ENCODE data around the gene PCNX1. TPM values are rescaled to one million over a fixed set of nuclear protein-coding genes. Genes with fewer than 3 reads are reported as not detected.

Gene PCNX1
- total RNA-seq, 2 experiments from 2014 or later = 32.7 to 42.6 TPM

DNA sequence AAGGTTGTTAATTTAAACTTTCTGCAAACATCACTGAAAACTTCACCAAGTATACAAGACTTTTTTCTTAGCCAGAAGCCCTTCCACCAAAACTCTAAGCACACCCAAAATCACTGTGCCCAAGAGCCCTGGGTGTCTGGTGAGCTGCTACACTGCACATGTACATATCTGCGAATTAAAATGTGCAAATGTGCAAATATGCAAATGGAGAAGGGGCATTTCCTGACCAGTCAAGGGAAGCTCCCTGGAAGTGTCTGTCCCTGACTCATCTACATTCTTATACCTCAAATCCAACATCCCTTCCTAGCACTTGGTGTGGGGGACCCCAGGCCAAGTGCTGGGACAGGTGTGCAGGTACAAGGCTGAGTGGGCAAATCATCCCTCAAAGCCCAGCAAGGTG lies 123.7 kb downstream of the PCNX1 start:
- Mint-ChIP-seq H3K27ac (no peak overlapping the region), H3K36me3 (ENCODE audit: low read depth) (peaks cover 35% of the 10 kb centered on the region), H3K27me3 (no peaks in the 10 kb centered on the region), H3K4me1 (ENCODE audit: low read depth) (peaks cover 3% of the 10 kb centered on the region), H3K4me3 (no peak overlapping the region), H3K9me3 (no peaks in the 10 kb centered on the region)
- no peak for DNase-seq
- POLR2A ChIA-PET = no interaction called here
- intact Hi-C loops (cut with micrococcal nuclease) = no loop called here
- TF ChIP-seq, protein P1, sequence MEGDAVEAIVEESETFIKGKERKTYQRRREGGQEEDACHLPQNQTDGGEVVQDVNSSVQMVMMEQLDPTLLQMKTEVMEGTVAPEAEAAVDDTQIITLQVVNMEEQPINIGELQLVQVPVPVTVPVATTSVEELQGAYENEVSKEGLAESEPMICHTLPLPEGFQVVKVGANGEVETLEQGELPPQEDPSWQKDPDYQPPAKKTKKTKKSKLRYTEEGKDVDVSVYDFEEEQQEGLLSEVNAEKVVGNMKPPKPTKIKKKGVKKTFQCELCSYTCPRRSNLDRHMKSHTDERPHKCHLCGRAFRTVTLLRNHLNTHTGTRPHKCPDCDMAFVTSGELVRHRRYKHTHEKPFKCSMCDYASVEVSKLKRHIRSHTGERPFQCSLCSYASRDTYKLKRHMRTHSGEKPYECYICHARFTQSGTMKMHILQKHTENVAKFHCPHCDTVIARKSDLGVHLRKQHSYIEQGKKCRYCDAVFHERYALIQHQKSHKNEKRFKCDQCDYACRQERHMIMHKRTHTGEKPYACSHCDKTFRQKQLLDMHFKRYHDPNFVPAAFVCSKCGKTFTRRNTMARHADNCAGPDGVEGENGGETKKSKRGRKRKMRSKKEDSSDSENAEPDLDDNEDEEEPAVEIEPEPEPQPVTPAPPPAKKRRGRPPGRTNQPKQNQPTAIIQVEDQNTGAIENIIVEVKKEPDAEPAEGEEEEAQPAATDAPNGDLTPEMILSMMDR (IDR thresholded peaks at IDR 0.05) = no peak
- ATAC-seq = no peak
- CTCF ChIA-PET = interaction anchor here (0.6 kb wide), 1 partner anchor 8 kb away, joined by 3 read pairs; no protein-coding TSS in a partner anchor

DNA sequence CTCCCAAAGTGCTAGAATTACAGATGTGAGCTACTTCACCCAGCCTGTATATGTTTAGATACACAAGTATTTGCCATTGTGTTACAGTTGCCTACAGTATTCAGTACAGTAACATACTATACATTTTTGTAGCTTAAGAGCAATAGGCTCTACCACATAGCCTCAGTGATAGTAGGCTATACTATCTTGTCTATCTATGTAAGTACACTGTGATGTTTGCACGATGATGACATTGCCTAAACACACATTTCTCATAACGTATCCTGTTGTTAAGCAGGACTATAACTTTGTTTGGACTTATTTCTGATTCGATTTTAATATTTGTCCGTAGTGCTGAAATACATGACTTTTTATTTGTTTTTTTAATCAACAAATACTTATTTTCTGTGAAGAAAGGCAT lies 129.2 kb downstream of the PCNX1 start:
- ChIA-PET CTCF (interaction anchor here (0.7 to 1.4 kb wide), 2 partner anchors 9 to 14 kb away, joined by 3 read pairs; no protein-coding TSS in a partner anchor), POLR2A (interaction anchor here (0.5 kb wide), 1 partner anchor 219 kb away, joined by 3 read pairs; no protein-coding TSS in a partner anchor)
- intact Hi-C loops (cut with micrococcal nuclease) = no loop called here
- Mint-ChIP-seq H3K9me3 (peaks cover 19% of the 10 kb centered on the region), H3K36me3 (ENCODE audit: low read depth) (peaks cover 59% of the 10 kb centered on the region), H3K27ac (no peak overlapping the region), H3K4me3 (no peak overlapping the region), H3K27me3 (no peaks in the 10 kb centered on the region), H3K4me1 (ENCODE audit: low read depth) (no peaks in the 10 kb centered on the region)
- no peak for ATAC-seq
- no peak for DNase-seq
- TF ChIP-seq, protein P1 (IDR thresholded peaks at IDR 0.05) = no peak

DNA sequence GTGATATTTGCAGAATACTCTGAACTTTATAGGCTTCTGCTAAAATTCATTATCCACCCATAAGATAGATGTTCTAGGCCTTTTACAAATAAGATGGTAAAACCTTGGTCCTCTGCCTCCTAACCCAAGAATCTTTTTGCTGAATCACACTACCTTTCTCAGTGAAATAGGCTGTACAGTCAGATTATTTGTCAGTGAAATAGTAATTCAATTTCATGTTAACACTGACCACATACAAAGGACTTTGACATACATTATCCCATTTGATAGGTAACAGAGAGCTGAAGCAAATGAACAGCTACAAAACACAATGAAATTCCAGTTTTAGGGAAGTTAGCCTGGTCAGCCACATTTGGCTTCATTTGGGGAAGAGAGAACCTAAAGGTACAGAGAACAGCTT lies 141.1 kb downstream of the PCNX1 start:
- no peaks in the 10 kb centered on the region for H3K9me3 Mint-ChIP-seq
- peaks cover 42% of the 10 kb centered on the region for H3K36me3 Mint-ChIP-seq (ENCODE audit: low read depth)
- H3K27me3 Mint-ChIP-seq = no peaks in the 10 kb centered on the region
- CTCF ChIA-PET = interaction anchor here (0.8 to 1.6 kb wide), 3 partner anchors 9 to 56 kb away, joined by 3 to 4 read pairs (median 3); no protein-coding TSS in a partner anchor
- TF ChIP-seq, protein P1 (IDR thresholded peaks at IDR 0.05) = no peak
- no peak for DNase-seq
- no peak for ATAC-seq
- POLR2A ChIA-PET = interaction anchor here (0.6 kb wide), 1 partner anchor 34 kb away, joined by 3 read pairs; no protein-coding TSS in a partner anchor
- no peak overlapping the region for H3K27ac Mint-ChIP-seq
- H3K4me1 Mint-ChIP-seq (ENCODE audit: low read depth) = peaks cover 5% of the 10 kb centered on the region
- intact Hi-C loops (cut with micrococcal nuclease) = no loop called here
- H3K4me3 Mint-ChIP-seq = no peak overlapping the region

DNA sequence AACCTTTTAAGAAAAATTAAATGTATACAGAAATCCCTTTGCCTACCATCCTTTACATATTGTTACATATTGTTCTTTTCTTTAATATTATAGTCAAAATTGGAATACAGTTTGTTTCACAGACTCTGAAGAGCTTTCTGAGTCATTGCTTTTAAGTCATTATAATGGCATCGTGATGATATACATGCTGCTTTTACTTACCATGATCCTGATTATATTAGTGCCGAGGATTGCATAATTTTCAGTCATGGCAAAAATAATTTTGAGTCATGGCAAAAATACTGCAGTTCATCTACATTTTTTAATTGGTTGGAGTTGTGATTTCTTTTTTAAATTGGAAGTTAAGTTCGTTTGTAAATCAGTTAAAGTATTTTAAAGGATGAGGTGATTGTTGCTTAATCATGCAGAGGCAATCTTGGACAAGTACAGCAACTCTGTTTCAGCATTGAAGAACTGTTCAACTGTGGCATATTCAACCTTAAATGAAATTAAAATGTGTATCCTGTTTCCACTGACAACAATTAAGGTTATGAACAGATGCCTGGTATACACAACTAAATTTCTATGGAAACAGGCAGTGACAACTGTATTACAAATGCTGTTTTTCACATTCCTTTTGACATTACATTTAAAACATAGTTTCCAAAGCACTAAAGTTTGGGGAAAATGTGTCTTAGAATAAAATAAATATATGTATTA lies 142.3 kb downstream of the PCNX1 start:
- DNase-seq (no peak), ATAC-seq (no peak)
- ChIA-PET CTCF (interaction anchor here (0.9 to 1.9 kb wide), 5 partner anchors 10 to 39 kb away, joined by 3 to 7 read pairs (median 5); no protein-coding TSS in a partner anchor), POLR2A (no interaction called here)
- H3K4me3 Mint-ChIP-seq = no peak overlapping the region
- H3K27ac Mint-ChIP-seq = no peak overlapping the region
- no peaks in the 10 kb centered on the region for H3K27me3 Mint-ChIP-seq
- peaks cover 33% of the 10 kb centered on the region for H3K36me3 Mint-ChIP-seq (ENCODE audit: low read depth)
- intact Hi-C loops (cut with micrococcal nuclease) = no loop called here
- TF ChIP-seq, protein P1 (IDR thresholded peaks at IDR 0.05) = no peak
- H3K9me3 Mint-ChIP-seq = no peaks in the 10 kb centered on the region
- H3K4me1 Mint-ChIP-seq (ENCODE audit: low read depth) = peaks cover 2% of the 10 kb centered on the region

DNA sequence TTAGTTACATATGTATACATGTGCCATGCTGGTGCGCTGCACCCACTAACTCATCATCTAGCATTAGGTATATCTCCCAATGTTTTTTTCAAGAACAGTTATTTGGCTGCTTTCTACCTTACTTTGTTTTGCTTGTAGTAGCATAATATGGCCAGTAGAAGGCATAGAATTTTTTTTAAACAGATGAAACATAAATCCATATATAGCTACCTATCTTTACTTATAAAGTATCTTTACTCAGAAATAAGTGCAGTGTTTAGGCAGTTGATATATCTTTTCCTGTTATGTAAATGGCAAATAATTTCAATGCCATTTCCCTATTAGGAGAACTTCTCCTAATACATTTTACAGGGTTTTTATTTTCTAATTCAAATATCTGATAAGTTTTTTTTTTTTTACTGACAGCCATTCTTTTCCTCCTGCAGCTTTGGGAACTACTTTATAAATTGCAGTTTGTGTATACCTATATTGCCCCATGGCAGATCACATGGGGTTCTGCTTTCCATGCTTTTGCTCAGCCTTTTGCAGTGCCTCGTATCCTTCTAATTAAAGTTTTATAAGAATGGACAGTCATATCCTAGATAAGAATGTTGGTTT lies 143.1 kb downstream of the PCNX1 start:
- no peak overlapping the region for H3K4me3 Mint-ChIP-seq
- H3K36me3 Mint-ChIP-seq (ENCODE audit: low read depth) = peaks cover 30% of the 10 kb centered on the region
- no peak overlapping the region for H3K27ac Mint-ChIP-seq
- ChIA-PET POLR2A (no interaction called here), CTCF (interaction anchor here (0.6 to 1.9 kb wide), 8 partner anchors 8 to 195 kb away, joined by 3 to 7 read pairs (median 4); no protein-coding TSS in a partner anchor)
- no peaks in the 10 kb centered on the region for H3K9me3 Mint-ChIP-seq
- no peaks in the 10 kb centered on the region for H3K27me3 Mint-ChIP-seq
- intact Hi-C loops (cut with micrococcal nuclease) = no loop called here
- TF ChIP-seq, protein P1 (IDR thresholded peaks at IDR 0.05) = peak; percentile 61
- ATAC-seq (no peak), DNase-seq (no peak)
- H3K4me1 Mint-ChIP-seq (ENCODE audit: low read depth) = peaks cover 2% of the 10 kb centered on the region

All from activated CD8-positive, alpha-beta T cell treated with anti-CD3 and anti-CD28 coated beads for 36 hours (primary cell).